Limb (tissue), 2 donors: ENCODE results near the gene ZNF318.
"Not testable (repeated sequence)": the region's sequence is repeated elsewhere in the genome, so short reads cannot be mapped to it uniquely, and the experiment has no call there.

Experiments used
- DNase-seq, 2 donors: peaks; one replicate each; pipeline ENCODE4 v3.0.0-alpha.2; 2016; ENCODE audit errors: extremely low spot score in 2 of 2

ZNF318 gene

GRCh38 chr6:43339168-43339567, 30.3 kb downstream of the ZNF318 start:
- DNase-seq, result no peak

GRCh38 chr6:43338243-43338642, 31.2 kb downstream of the ZNF318 start:
- DNase-seq, result no peak

- no peak for DNase-seq
Measured at GRCh38 chr6:43336382-43336781, 33.1 kb downstream of the ZNF318 start.

GRCh38 chr6:43335469-43335868, 34.0 kb downstream of the ZNF318 start:
- no peak for DNase-seq

- DNase-seq, result peak in 1 of 2 donors; percentile 71
Measured at GRCh38 chr6:43334466-43335095, 34.9 kb downstream of the ZNF318 start.

- no peak for DNase-seq
Measured at GRCh38 chr6:43331891-43332290, 37.6 kb downstream of the ZNF318 start.

GRCh38 chr6:43331470-43331869, 38.0 kb downstream of the ZNF318 start:
- DNase-seq, result no peak

GRCh38 chr6:43328528-43328927, 40.9 kb downstream of the ZNF318 start:
- no peak for DNase-seq

GRCh38 chr6:43325876-43326275, 43.6 kb downstream of the ZNF318 start:
- DNase-seq, result no peak

- DNase-seq, result no peak
Measured at GRCh38 chr6:43318011-43318410, 51.4 kb downstream of the ZNF318 start.

GRCh38 chr6:43313813-43314212, 55.6 kb downstream of the ZNF318 start:
- DNase-seq, result no peak

- no peak for DNase-seq
Measured at GRCh38 chr6:43311666-43312065, 57.8 kb downstream of the ZNF318 start.

- DNase-seq, result no peak
Measured at GRCh38 chr6:43310624-43311023, 58.8 kb downstream of the ZNF318 start.

- no peak for DNase-seq
Measured at GRCh38 chr6:43310134-43310533, 59.3 kb downstream of the ZNF318 start.

GRCh38 chr6:43308990-43309477, 60.4 kb downstream of the ZNF318 start:
- no peak for DNase-seq

GRCh38 chr6:43308101-43308989, 61.1 kb downstream of the ZNF318 start, which contains the start of gene CRIP3:
Gene CRIP3 (minus strand): TSS chr6:43308826. CDS start chr6:43308792, 34 bp downstream.
- peak in 1 of 2 donors; percentile 15 for DNase-seq

- no peak for DNase-seq
Measured at GRCh38 chr6:43307451-43308100, 61.9 kb downstream of the ZNF318 start.

- no peak for DNase-seq
Measured at GRCh38 chr6:43306086-43306485, 63.4 kb downstream of the ZNF318 start.

- DNase-seq, result no peak
Measured at GRCh38 chr6:43304882-43305281, 64.6 kb downstream of the ZNF318 start.

- DNase-seq, result no peak
Measured at GRCh38 chr6:43304361-43304760, 65.1 kb downstream of the ZNF318 start.

- no peak for DNase-seq
Measured at GRCh38 chr6:43303751-43304331, 65.6 kb downstream of the ZNF318 start.

GRCh38 chr6:43303006-43303405, 66.4 kb downstream of the ZNF318 start:
- DNase-seq, result not testable (repeated sequence)
